GM18517 (cell line): Measurements from ENCODE around the gene B4GALNT3.
"Not testable (repeated sequence)": the region's sequence is repeated elsewhere in the genome, so short reads cannot be mapped to it uniquely, and the experiment has no call there.

Experiments used
- ATAC-seq: cut with Tn5 transposase; IDR thresholded peaks from one replicate; pipeline ENCODE4 v1.9.1; 2021; ENCODE audit warnings: mild to moderate bottlenecking, moderate library complexity; ENCODE audit not compliant: unreplicated experiment

Gene B4GALNT3

DNA sequence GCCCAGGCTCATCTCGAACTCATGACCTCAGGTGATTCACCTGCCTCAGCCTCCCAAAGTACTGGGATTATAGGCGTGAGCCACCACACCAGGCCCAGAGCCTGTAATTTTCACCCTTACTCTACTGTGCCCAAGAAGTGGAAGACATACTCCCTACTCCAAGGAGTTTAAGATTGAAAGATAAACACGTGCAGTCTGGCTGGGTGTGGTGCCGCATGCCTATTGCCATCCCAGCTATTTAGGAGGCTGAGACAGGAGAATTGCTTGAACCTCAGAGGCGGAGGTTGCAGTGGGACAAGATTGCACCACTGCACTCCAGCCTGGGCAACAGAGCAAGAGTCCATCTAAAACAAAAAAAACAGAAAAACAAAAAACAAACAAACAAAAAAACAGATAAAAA, 113.5 kb downstream of the B4GALNT3 start:
- ATAC-seq: no peak

DNA sequence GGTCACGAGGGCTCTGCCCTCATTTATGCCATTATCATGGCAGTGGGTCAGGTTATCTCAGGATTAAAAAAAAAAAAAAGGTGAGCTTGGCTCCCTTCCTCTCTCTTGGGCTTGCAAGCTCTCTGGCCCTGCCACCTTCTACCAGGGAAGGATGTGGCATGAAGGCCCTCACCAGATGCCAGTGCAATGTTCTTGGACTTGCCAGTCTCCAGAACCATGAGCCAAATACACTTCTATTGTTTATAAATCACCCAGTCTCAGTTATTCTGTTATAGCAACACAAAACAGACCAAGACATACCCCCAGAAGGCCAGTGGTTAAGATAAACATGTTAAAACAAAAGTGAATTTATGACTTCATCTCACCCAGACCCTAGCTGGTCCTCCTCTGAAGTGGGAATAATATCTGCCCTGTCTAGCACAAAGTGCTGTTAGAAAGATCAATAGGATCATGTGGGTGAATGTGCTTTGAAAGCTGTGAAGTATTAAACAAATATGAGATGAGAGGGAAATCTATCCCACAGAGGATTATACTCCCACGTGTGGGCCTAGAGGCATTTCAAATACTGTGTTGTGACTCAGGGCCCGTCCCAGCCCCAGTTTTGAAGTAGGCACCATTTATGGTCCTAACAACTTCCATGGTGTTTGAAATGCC, 114.9 kb downstream of the B4GALNT3 start:
- ATAC-seq: no peak

DNA sequence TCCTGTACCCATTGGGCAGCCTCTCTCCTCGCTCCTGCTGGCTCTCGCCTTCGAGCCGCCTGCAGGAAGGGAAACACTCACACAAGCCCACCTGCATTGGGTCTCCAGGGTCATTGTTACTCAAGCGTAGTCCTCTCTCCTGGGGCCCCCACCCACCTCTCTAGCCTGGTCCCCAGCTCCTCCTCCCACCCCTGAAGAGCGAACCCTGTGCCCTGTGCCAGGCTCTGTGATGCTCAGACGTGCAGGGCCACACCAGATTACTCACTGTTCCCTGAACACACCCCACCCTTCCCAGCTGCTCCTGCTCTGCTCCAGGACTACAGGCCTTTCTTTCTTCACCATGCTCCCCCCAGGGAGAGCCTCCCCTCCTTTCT, 115.4 kb downstream of the B4GALNT3 start:
- no peak for ATAC-seq

DNA sequence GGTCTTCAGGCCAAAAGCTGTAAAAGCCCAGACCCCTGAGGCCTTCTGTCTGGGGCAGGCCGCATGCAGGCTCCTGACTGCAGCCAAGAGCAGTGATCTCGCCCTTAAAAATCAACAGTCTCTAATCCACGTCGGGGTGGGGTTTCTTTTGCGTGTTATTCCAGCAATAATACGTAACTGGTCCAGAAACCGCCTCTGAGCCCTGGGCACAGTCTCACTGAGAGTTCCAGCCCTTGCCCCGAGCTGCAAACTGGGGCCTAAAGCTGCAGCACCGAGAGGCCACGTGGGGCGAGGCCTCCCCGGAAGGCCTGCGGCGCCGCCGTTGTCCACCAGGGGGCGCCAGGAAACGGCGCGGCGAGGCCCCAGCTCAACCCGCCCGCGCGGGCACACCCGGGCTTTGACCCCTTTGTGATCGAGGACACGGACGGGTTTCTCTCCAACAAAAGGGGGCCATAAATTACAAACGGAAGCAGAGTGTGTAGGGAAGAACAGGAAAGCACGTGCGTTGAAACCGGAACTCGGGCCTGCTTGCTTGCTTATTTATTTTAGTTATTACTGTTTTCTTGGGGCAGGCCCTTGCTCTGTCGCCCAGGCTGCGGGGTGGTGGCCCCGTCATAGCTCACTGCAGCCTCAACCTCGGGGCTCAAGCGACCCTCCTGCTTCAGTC, 116.3 kb downstream of the B4GALNT3 start:
- ATAC-seq: no peak

DNA sequence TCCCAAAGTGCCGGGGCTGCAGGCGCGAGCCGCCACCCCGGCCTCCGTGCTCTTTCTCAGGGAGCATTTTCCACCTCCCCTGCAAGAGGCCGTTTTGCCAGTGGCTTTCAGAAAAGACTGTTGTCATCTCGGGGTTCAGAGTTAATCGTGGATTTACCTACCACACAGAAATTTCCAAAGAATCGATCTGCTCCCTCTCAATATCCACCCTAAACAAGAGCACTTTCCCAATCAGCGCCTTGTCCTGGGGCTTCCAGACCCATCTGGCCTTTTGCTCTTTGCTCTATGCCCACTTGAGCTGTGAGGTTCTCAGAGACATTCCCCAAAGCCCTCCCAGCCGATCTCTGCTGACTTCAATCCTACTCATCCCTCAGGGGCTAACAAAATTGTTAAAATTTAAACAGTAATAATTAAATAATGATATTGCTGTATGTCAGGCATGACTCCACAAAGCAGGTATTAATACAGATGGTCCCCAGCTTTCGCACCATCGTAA, 116.9 kb downstream of the B4GALNT3 start:
- no peak for ATAC-seq

DNA sequence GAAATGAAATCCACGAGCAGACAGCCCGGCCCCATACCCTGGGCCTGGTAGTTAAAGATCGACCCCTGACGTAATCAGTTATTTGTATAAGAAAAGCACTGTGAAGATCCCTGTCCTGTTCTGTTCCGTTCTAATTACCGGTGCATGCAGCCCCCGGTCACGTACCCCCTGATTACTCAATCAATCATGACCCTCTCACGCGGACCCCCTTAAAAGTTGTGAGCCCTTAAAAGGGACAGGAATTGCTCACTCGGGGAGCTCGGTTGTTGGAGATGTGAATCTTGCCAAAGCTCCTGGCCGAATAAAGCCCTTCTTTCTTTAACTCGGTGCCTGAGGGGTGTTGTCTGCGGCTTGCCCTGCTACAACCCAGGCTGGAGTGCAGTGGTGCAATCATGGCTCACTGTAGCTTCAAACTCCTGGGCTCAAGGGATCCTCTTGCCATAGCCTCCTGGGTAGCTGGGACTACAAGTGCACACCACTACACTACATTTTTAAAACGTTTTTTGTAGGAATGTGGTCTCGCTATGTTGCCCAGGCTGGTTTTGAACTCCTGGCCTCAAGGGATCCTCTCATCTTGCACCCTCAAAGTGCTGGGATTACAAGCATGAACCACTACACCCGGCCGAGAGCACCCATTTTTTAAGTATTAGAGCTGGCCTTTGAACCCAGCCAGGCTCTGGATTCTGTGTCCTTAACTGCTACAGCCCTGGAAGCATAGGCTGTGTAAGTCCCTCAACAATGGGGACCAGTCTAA, 118.4 kb downstream of the B4GALNT3 start:
- ATAC-seq: not testable (repeated sequence)

DNA sequence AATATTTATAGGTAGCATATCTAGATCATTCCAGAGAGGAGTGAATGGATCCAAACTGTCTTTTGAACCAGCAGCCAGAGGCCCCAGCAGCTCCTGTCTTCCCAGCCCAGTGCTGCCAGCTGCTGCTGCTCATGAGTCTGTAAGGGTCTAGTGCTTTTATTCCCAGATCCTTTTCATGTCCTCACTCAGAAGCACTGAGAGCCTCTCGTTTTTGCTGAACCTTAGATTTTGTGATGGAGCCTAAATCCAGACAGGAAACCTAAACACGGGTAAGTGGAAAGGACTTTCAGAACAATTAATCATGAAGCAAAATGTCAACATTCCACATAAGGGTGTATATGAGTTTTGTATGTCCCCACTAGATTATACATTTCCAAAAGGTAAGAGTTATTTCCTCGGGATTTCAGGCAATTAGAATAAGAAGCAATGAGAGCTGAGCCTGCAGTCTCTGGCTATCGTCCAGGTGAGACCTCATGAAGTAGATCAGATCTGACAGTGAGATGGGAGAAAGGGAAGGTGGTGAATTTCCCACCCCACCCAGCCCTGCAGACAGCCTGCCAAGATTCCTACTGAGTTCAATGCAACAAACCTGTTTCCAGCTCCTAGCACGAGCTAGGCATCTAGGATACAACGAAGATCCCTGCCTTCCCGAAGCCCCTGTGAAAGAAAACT, 119.1 kb downstream of the B4GALNT3 start:
- ATAC-seq: no peak

DNA sequence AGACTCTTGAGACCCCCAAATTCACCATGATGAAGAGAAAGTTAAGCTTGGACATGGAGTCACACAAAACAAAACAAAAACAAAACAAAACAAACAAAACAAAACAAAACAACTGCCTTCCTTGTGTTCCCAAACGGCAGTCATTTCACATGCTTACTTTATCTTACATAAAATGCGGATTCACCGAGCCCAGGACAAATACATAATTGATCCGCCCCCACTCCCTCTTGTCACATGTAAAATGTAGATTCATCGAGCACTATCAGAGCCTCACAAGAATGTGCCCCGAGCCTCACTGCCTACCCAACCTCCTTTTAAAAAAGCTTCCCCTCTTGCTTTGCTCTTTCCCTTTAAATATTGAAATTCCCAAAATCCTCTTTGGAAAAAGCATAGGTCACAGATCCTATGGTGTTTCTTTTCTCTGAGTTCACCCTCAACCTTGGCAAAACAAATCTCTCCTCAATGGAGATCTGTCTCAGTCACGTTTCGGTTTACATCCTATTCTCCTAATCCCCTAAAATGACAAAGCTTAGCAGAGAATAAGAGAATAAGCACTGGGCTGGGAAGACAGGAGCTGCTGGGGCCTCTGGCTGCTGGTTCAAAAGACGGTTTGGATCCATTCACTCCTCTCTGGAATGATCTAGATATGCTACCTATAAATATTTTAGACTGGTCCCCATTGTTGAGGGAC, 119.8 kb downstream of the B4GALNT3 start:
- ATAC-seq: no peak

DNA sequence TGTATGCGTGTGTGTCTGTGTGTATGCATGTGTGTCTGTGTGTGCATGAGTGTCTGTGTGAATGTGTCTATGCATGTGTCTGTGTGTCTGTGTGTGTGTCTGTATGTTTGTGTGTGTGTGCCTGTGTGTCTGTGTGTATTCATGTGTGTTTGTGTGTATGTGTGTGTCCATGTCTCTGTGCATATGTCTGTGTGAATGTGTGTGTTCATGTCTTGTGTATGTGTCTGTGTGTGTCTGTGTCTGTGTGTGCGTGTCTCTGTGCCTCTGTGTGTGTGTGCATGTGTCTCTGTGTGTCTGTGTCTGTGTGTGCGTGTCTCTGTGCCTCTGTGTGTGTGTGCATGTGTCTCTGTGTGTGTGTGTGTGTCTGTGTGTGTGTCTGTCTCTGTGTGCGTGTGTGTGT, 121.1 kb downstream of the B4GALNT3 start:
- ATAC-seq: no peak

DNA sequence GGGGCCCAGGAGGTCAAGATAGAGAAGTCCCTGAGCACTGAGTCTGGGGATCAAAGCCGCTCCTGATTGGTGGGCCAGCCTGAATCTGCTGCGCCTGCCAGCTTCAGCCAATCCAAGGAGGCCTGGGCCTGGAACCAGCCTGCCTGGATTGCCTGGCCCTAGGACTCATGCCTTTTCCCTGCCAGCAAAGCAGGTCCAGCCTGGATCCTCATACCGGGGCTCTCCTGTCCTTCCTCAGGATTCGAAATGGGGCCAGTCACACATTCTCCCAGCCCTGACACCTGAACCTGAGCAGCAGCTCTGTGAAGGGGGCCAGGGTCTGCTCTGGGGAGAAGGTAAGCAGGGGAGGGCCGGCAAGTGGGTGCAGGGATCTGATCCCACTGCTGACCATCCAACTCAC, 121.6 kb downstream of the B4GALNT3 start:
- ATAC-seq: no peak

DNA sequence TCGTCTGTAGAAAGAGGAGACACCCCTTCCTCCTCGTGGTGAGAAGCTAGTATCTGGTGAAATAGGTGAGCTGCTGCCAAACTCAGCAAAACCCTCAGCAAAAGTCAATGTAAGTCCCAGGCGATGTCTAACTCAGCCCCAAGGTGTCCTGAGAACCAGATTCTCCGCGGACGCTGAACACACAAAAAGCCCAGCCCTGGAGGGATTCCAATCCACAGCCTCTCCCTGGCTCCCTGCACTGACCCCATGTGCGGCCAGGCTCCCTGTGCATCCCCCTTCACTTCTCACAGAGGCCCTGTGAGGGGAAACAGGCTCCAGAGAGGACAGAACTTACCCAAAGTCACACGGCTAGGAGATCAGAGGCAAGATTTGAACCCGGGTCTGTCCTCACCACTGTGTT, 122.0 kb downstream of the B4GALNT3 start:
- ATAC-seq: no peak

DNA sequence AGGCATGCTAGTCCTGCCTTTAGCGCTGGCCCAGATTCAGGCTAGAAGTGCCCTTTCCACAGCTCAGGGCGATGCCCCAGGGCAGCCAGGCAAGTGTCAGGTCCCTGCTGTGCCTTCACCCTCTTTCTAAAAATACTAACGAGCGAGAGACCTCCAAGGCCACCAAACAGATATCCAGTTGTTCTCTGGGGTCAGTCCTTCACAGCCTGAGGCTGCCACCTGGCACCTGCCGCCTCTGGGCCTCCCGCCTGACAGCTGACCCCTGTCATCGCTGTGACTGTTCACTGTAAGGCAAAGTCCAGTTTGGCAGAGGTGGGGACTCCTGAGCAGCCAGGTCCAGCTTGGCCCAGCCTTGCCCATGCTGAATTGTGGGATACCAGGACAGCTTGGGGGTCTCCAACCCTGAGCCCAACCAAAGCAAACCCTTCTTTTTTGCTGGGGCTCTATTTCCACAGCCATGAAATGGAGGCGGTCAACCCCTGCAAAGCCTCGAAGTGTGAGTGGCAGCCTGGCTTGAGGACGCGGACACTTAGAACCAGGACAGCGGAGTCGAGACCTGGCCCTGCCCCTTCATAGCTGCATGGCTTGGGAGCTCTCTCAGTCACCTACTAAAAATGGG, 123.6 kb downstream of the B4GALNT3 start:
- ATAC-seq: no peak

DNA sequence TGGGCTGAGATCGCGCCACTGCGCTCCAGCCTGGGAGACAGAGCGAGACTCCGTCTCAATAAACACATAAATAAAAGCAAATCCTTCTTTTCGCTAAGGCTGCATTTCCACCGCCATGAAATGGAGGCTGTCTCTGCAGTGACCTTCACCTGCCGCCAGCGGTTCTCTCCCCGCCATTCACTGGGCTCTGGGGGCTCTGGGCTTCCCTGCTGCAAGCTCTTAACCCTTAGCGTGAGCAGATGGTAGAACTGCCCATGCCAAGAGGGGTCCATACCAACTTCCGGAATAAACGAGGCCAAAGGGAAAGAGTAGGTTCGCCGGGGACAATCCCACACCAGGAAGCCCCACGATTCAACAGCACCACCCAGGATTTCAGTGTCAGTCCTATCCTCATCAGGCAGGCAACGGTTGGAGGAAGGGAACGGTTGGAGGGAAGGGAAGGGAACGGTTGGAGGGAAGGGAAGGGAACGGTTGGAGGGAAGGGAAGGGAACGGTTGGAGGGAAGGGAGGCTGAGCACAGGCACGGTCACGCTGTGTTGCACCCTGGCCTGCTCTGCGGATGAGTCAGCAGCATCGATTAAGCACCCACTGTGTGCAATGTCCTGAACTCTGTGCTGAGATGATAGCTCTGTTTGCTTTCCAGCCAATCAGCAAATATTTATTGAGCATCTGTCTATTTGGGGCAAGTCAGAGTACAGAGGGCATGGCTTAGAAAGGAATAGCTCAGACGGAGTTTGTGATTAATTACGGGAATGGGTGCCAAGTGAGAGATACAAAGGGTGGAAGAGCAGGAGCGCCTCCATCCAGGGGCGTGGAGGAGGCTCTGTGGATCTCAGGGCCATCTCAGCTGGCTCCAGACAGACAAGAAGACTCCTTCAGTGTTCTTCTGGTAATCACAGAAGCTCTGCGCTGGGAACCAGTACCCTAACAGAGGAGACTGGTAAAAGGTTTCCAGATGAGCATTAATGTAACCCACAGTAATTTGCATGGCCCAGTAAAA, 125.6 kb downstream of the B4GALNT3 start:
- ATAC-seq: no peak

DNA sequence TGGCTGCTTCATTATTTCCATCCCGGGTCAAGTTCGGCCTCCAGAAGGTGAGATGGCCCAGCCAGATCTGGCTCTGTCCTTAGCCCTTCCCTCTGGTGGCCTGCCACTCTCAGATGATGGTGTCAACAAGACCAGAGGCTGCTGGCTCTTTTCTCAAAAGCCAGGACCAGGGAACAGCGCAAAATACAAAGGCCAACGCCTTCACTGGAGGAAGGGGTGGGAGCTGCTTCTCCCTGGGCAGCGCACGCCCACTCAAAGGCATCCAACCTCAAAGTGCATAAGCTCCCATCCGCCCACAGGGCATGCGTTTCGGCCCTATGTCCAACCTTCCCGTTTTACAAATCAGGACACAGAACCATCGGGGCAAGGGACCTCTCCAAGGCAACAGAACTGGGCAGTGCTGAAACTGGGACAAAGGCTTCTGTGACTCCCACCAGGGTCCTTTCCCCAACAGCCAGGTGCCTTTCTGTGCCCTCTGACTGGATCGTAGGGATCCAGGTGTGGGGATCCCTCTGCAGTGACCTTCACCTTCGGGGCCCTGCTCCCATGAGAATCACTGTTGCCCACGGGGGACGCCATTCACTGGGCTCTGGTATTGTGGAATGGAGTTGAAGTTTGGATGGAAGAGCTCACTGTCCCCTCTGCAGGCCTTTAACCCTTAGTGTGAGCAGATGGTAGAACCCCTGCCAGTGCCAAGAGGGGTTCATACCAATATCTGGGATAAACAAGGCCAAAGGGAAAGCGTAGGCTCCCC, 126.8 kb downstream of the B4GALNT3 start:
- ATAC-seq: no peak

DNA sequence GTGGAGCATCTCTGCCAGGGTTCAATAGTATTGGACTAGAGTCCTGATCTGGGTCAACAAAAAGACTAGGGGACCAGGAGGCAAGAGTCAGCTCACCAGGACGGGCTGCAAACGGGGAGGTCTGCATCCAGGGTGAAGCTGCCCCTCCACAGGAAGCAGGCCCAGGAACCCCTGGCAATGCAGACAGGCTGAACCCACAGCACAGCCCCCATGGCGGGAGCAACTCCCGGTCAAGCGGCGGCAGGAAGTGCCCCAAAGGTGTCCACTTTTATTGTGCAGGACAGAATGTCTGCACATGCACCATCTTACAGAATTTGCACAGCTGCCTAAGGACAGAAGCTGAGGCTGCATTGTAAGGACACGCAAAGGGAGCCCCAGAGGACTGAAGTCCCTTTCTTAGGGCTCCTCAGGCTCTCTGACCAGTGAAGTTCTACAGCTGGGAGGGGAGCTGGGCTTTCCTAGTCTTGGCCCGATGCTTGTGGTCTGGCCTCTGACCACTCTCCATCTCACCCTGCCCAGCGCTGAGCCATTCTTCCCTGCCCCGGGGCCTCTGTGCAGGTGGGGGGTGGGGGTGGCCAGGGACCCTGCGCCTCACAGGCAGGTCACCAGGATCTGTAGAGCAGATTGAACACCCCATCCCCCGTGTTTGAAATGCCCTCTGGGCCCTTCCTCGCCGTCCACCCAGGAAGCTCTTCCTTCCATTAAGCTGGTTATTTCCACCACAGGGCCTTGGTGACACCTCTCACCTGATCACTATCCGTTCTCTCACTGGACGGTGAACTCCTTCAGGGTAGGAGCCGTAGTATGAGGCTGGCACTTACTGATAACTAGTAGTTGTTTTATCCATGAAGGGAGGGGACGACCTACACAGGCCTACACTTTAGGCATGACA, 127.6 kb downstream of the B4GALNT3 start:
- no peak for ATAC-seq

DNA sequence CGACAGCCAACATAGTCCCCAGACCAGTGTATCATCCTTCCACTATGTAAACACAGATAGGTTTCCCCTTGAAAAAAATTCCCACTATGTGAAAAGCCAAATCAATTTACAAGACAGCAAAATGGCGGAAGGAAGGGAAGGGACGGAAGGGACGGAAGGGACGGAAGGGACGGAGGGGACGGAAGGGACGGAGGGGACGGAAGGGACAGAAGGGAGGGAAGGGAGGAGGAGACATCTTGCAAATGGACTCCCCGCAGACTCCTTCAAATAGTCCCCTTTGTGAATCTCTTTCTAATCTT, 128.2 kb downstream of the B4GALNT3 start:
- no peak for ATAC-seq

DNA sequence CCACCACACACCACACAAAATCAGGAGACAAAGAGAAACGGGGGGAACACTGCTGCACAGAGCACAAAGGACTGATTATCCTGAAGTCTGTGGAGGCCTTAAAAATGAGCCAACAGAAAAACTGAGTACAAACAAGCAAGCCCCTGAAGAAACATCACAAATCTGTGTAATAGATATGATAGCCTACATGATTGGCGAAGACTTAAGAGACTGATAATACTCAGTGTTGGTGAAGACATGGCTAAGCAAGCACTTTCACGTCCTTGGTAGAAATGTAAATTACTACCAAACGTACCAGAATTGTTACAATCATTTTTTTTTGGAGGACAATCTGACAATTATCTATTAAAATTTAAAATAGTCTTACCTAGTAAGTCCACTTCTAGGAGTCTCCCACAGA, 128.9 kb downstream of the B4GALNT3 start:
- no peak for ATAC-seq
